HepG2 (cell line): ENCODE data around the gene PRR29. TPM values are rescaled to one million over a fixed set of nuclear protein-coding genes. Genes with fewer than 3 reads are reported as not detected.

Source experiments
- ATAC-seq: fragments of 200-7000 bp; cut with Tn5 transposase; 3 replicates; pipeline ENCODE4 v1.9.1; 2020; ENCODE audit warnings: mild to moderate bottlenecking, moderate library complexity
- BruUV-seq: library from RNA; stranded (reverse); fragments of 400-500 nt; replicated peaks from 2 replicates; lab custom pipeline; 2021; lab: Mats Ljungman, UMichigan
- CTCF ChIA-PET: fragments of 300-600 bp; formaldehyde crosslinking; extraction: SDS; loops from one replicate; lab custom pipeline; 2021; ENCODE audit warnings: low total read pairs, inconsistent platforms, low intra/inter-chr PET ratio; lab: Yijun Ruan, JAX
- POLR2A ChIA-PET: fragments of 350-600 bp; sonication (Branson Sonifier 250); formaldehyde crosslinking; loops from one replicate; lab custom pipeline; 2020; ENCODE audit warnings: antibody characterized with exemption, inconsistent platforms; lab: Yijun Ruan, JAX
- DNase-seq: peaks from one replicate; pipeline ENCODE4 v3.0.0-alpha.2; 2015; ENCODE audit warnings: low spot score
- FAIRE-seq: peaks from 3 replicates; lab custom pipeline; 2011; peaks lifted over from hg19 to GRCh38; lab: Jason Lieb, UNC
- H2AFZ ChIP-seq: one replicate; pipeline ENCODE4 v1.6.1; 2011; ENCODE audit warnings: low read length, inconsistent platforms
- H3K27ac ChIP-seq: fragments of 300-600 bp; 3 replicates; pipeline ENCODE4 v1.8.0; 2011; ENCODE audit warnings: mixed run types, mild to moderate bottlenecking, mixed read lengths, low read length, inconsistent platforms; ENCODE audit not compliant: insufficient read depth; ENCODE audit errors: extremely low read length
- H3K27me3 ChIP-seq, 2 experiments: fragments of 200-600 bp in 1 of 2; 2 replicates in 1 of 2; 3 replicates in 1 of 2; pipeline versions ENCODE4 v1.6.0 to v1.8.0; 2011; ENCODE audit warnings: low read length in 2 of 2, mild to moderate bottlenecking in 2 of 2, moderate library complexity in 2 of 2, inconsistent platforms in 1 of 2; ENCODE audit not compliant: insufficient read depth in 2 of 2, control insufficient read depth in 1 of 2
- H3K36me3 ChIP-seq, 2 experiments: fragments of 200-600 bp in 1 of 2; replicated peaks in 1 of 2; 2 replicates in 1 of 2; 3 replicates in 1 of 2; pipeline versions ENCODE4 v1.5.1 to v1.8.0; 2011; ENCODE audit warnings: low read length in 2 of 2, inconsistent platforms in 1 of 2; ENCODE audit not compliant: insufficient read depth in 2 of 2, control insufficient read depth in 1 of 2
- H3K4me1 ChIP-seq: 2 replicates; pipeline ENCODE4 v1.5.1; 2012; ENCODE audit warnings: low read length, inconsistent platforms; ENCODE audit not compliant: insufficient read depth
- H3K4me2 ChIP-seq: 2 replicates; pipeline ENCODE4 v1.6.0; 2011; ENCODE audit warnings: low read depth, low read length, inconsistent platforms
- H3K4me3 ChIP-seq, 3 experiments: fragments of 200-600 bp in 1 of 3; sonication (generic), shearing (Covaris generic) in 1 of 3; replicated peaks in 1 of 3; 2 replicates each; pipeline ENCODE4 v1.5.1; 2011 to 2016; ENCODE audit warnings: low read length in 3 of 3, inconsistent platforms in 2 of 3, low read depth in 2 of 3, mild to moderate bottlenecking in 2 of 3, control low read depth in 1 of 3, mixed read lengths in 1 of 3; ENCODE audit not compliant: insufficient read depth in 1 of 3
- H3K79me2 ChIP-seq: one replicate; pipeline ENCODE4 v1.6.1; 2011; ENCODE audit warnings: low read length, inconsistent platforms; ENCODE audit not compliant: insufficient read depth
- H3K9ac ChIP-seq: 2 replicates; pipeline ENCODE4 v1.6.0; 2011; ENCODE audit warnings: mild to moderate bottlenecking, low read depth, low read length, inconsistent platforms; ENCODE audit not compliant: insufficient read depth
- H3K9me3 ChIP-seq: 2 replicates; pipeline ENCODE4 v1.5.1; 2012; ENCODE audit warnings: mild to moderate bottlenecking, low read length
- H4K20me1 ChIP-seq: 2 replicates; pipeline ENCODE4 v1.6.0; 2011; ENCODE audit warnings: inconsistent platforms, mild to moderate bottlenecking, low read length, moderate library complexity; ENCODE audit not compliant: insufficient read depth
- ATAD3A ChIP-seq: sonication (generic); formaldehyde crosslinking; IDR thresholded peaks from 2 replicates; pipeline ENCODE4 v1.4.0; 2020; ENCODE audit warnings: missing genetic modification reagents
- CHCHD3 ChIP-seq: sonication (generic); formaldehyde crosslinking; IDR thresholded peaks from 2 replicates; pipeline ENCODE4 v1.8.0; 2022; ENCODE audit warnings: mild to moderate bottlenecking, missing genetic modification reagents, moderate library complexity
- FOXA1 ChIP-seq, 2 experiments: fragments of 450-650 bp in 1 of 2; sonication (generic) in 1 of 2; formaldehyde crosslinking in 1 of 2; IDR thresholded peaks; 2 replicates each; pipeline versions ENCODE4 v1.4.0 to v1.6.1; 2016 to 2020; ENCODE audit warnings: missing genetic modification reagents in 1 of 2
- MTA1 ChIP-seq: sonication (generic); formaldehyde crosslinking; IDR thresholded peaks from 2 replicates; pipeline ENCODE4 v1.4.0; 2020; ENCODE audit warnings: missing genetic modification reagents, mild to moderate bottlenecking, borderline replicate concordance
- NFATC3 ChIP-seq: sonication (generic); formaldehyde crosslinking; IDR thresholded peaks from 2 replicates; pipeline ENCODE4 v1.5.1; 2020; ENCODE audit warnings: mild to moderate bottlenecking, missing genetic modification reagents
- PATZ1 ChIP-seq: sonication (generic); formaldehyde crosslinking; IDR thresholded peaks from 2 replicates; pipeline ENCODE4 v1.4.0; 2020; ENCODE audit warnings: missing genetic modification reagents
- RARG ChIP-seq: sonication (generic); formaldehyde crosslinking; IDR thresholded peaks from 2 replicates; pipeline ENCODE4 v1.4.0; 2020; ENCODE audit warnings: low read depth, mild to moderate bottlenecking, missing genetic modification reagents
- SP140L ChIP-seq: sonication (generic); formaldehyde crosslinking; IDR thresholded peaks from 2 replicates; pipeline ENCODE4 v1.4.0; 2020; ENCODE audit warnings: missing genetic modification reagents, borderline replicate concordance
- ZNF138 ChIP-seq: sonication (generic); formaldehyde crosslinking; IDR thresholded peaks from 2 replicates; pipeline ENCODE4 v1.5.0; 2020; ENCODE audit warnings: mild to moderate bottlenecking, low read depth, missing genetic modification reagents
- WGBS: methylation state at CpG from one replicate; pipeline ENCODE4 v1.1.6; 2017; ENCODE audit warnings: low lambda C conversion rate; 5-methylcytosine and 5-hydroxymethylcytosine counted together
- in situ Hi-C: cut with HindIII; loops from 2 replicates; pipeline ENCODE4 v1.10.0; 2017; ENCODE audit warnings: low pct_unique_long_range_greater_than_20kb; ENCODE audit not compliant: extremely low pct_ligation_motif_present
- intact Hi-C: fragments of 100-400 bp; cut with micrococcal nuclease; formaldehyde crosslinking; loops from one replicate; pipeline ENCODE4 v1.10.0; 2022; ENCODE audit not compliant: unreplicated experiment
- polyA plus RNA-seq, 8 experiments: library from polyadenylated mRNA; depleted of rRNA in 3 of 8; stranded (reverse) in 7 of 8; unstranded in 1 of 8; fragments of >200 nt; fragmentation: Illumina TruSeq in 4 of 8; extraction: Trizol in 4 of 8; gene quantifications; 2 replicates each; pipeline versions ENCODE4 v1.2.1 to v1.2.3, GENCODE V29; 2011 to 2016; ENCODE audit warnings: low read depth in 4 of 8, missing spikeins in 1 of 8, mixed read lengths in 1 of 8; ENCODE audit not compliant: insufficient read depth in 1 of 8
- total RNA-seq, 5 experiments: library from RNA; depleted of rRNA; stranded (reverse); fragments of >200 nt; fragmentation: Illumina TruSeq; extraction: Trizol; gene quantifications; 2 replicates each; pipeline ENCODE4 v1.2.3, GENCODE V29; 2016; ENCODE audit warnings: low read depth in 1 of 5

The PRR29 gene
- total and polyA plus RNA-seq, 2 of the 13 experiments (the other 11 are each of a cell fraction or from before 2014, with no cell fraction given), result 0.07 to 0.20 TPM

GRCh38 chr17:63986821-63987220 lies 11.3 kb upstream of the PRR29 start:
- peak overlapping the region; percentile 2; the same call in 1 of the 2 replicates for H3K4me2 ChIP-seq
- H2AFZ ChIP-seq, result no peak overlapping the region
- ChIA-PET CTCF (no interaction called here), POLR2A (no interaction called here)
- DNase-seq (no peak), FAIRE-seq (peak; percentile 43), ATAC-seq (no peak)
- peaks cover 4% of the 10 kb centered on the region for H3K9me3 ChIP-seq
- WGBS, result 3% methylated on average over 3 of the region's 3 CpGs
- BruUV-seq, result no TSS peak
- H3K27me3 ChIP-seq, result peaks cover 16 to 51% of the 10 kb centered on the region in 2 experiments; a peak in 4 of 5 replicates
- intact Hi-C loops (no loop called here), in situ Hi-C loops (no loop called here)
- no peak for TF ChIP-seq RARG (CRISPR knock-in tag)
- no peak for TF ChIP-seq FOXA1 (IDR thresholded peaks at IDR 0.05)
- TF ChIP-seq FOXA1 (CRISPR knock-in tag; IDR thresholded peaks at IDR 0.05), result 0 out of 2 replicates have a peak, but pooled peaks have one; percentile 24
- TF ChIP-seq PATZ1, result peak; percentile 68
- no peak overlapping the region for H3K9ac ChIP-seq
- H3K4me3 ChIP-seq, result no peak overlapping the region; a peak in 1 of 6 replicates
- no peaks in the 10 kb centered on the region for H3K79me2 ChIP-seq
- no peaks in the 10 kb centered on the region for H3K36me3 ChIP-seq
- no peaks in the 10 kb centered on the region for H4K20me1 ChIP-seq
- H3K4me1 ChIP-seq, result peaks cover 27% of the 10 kb centered on the region
- no peak overlapping the region for H3K27ac ChIP-seq

GRCh38 chr17:63987221-63988126 lies 10.7 kb upstream of the PRR29 start:
- 18% methylated on average over 14 of the region's 18 CpGs for WGBS
- ATAC-seq (no peak), DNase-seq (no peak), FAIRE-seq (no peak)
- H3K4me1 ChIP-seq, result peaks cover 27% of the 10 kb centered on the region
- no peak overlapping the region for H2AFZ ChIP-seq
- H3K79me2 ChIP-seq, result no peaks in the 10 kb centered on the region
- in situ Hi-C loops (no loop called here), intact Hi-C loops (no loop called here)
- ChIA-PET POLR2A (interaction anchor here (0.8 kb wide), 1 partner anchor 38 kb away, joined by 3 read pairs; no protein-coding TSS in a partner anchor), CTCF (no interaction called here)
- no TSS peak for BruUV-seq
- H3K27ac ChIP-seq, result no peak overlapping the region
- H3K4me3 ChIP-seq, result no peak overlapping the region; a peak in 1 of 6 replicates
- no peaks in the 10 kb centered on the region for H3K9me3 ChIP-seq
- no peaks in the 10 kb centered on the region for H3K36me3 ChIP-seq
- H3K27me3 ChIP-seq, result peaks cover 17 to 57% of the 10 kb centered on the region in 2 experiments; a peak in 4 of 5 replicates
- no peaks in the 10 kb centered on the region for H4K20me1 ChIP-seq
- H3K4me2 ChIP-seq, result peak overlapping the region; percentile 2; the same call in 1 of the 2 replicates
- no peak overlapping the region for H3K9ac ChIP-seq
- TF ChIP-seq SP140L (CRISPR knock-in tag) (no peak), CHCHD3 (CRISPR knock-in tag) (no peak), ZNF138 (no peak), ATAD3A (CRISPR knock-in tag) (no peak), MTA1 (CRISPR knock-in tag) (no peak), NFATC3 (CRISPR knock-in tag) (no peak)
